Astrocyte (in vitro differentiated cells and primary cell): ENCODE measurements around the gene SHC3.

Experiments
- CTCF ChIP-seq: IDR thresholded peaks from 2 replicates; pipeline ENCODE4 v1.5.1; 2011; ENCODE audit warnings: low read depth, mild to moderate bottlenecking, inconsistent platforms, low read length, moderate library complexity; ENCODE audit not compliant: insufficient read depth
- EZH2 ChIP-seq: IDR thresholded peaks from 2 replicates; pipeline ENCODE4 v1.6.1; 2012; ENCODE audit warnings: mild to moderate bottlenecking, low read length, inconsistent platforms; ENCODE audit not compliant: insufficient read depth

- TF ChIP-seq EZH2 (no peak), CTCF (no peak)
These were observed 6.9 kb downstream of the SHC3 start for GRCh38 chr9:89171693-89172092.
